Stimulated activated CD4-positive, alpha-beta T cell treated with anti-CD3 and anti-CD28 coated beads, Interleukin-15, amount 100 ng/mL, for 24 hours (primary cell): ENCODE data around the gene PTPRZ1.

Experiments
- DNase-seq: peaks from one replicate; pipeline ENCODE4 v3.0.0-alpha.2; 2020

PTPRZ1 gene

GRCh38 chr7:121960678-121961077, 87.7 kb downstream of the PTPRZ1 start:
- DNase-seq = no peak

GRCh38 chr7:121961089-121961867, 88.3 kb downstream of the PTPRZ1 start:
- no peak for DNase-seq

GRCh38 chr7:121966276-121966934, 93.4 kb downstream of the PTPRZ1 start:
- DNase-seq = no peak

- DNase-seq = no peak
Measured at GRCh38 chr7:121966935-121967332, 94.0 kb downstream of the PTPRZ1 start.

GRCh38 chr7:121985476-121986030, 112.6 kb downstream of the PTPRZ1 start:
- DNase-seq = no peak

GRCh38 chr7:121992068-121992467, 119.1 kb downstream of the PTPRZ1 start:
- no peak for DNase-seq

GRCh38 chr7:121994625-121995410, 121.9 kb downstream of the PTPRZ1 start:
- DNase-seq = peak; percentile 63

GRCh38 chr7:122006687-122007086, 133.7 kb downstream of the PTPRZ1 start:
- no peak for DNase-seq

GRCh38 chr7:122010116-122010515, 137.2 kb downstream of the PTPRZ1 start:
- no peak for DNase-seq

GRCh38 chr7:122013065-122013464, 140.1 kb downstream of the PTPRZ1 start:
- DNase-seq = peak; percentile 5

GRCh38 chr7:122013630-122014029, 140.7 kb downstream of the PTPRZ1 start:
- no peak for DNase-seq

- no peak for DNase-seq
Measured at GRCh38 chr7:122014697-122015096, 141.7 kb downstream of the PTPRZ1 start.

- DNase-seq = no peak
Measured at GRCh38 chr7:122018032-122018431, 145.1 kb downstream of the PTPRZ1 start.

GRCh38 chr7:122027058-122027457, 154.1 kb downstream of the PTPRZ1 start:
- DNase-seq = no peak

- no peak for DNase-seq
Measured at GRCh38 chr7:122033641-122034040, 160.7 kb downstream of the PTPRZ1 start.

- no peak for DNase-seq
Measured at GRCh38 chr7:122035876-122036275, 162.9 kb downstream of the PTPRZ1 start.

GRCh38 chr7:122038134-122038533, 165.2 kb downstream of the PTPRZ1 start:
- DNase-seq = no peak

GRCh38 chr7:122038904-122039303, 165.9 kb downstream of the PTPRZ1 start:
- no peak for DNase-seq

GRCh38 chr7:122040147-122040546, 167.2 kb downstream of the PTPRZ1 start:
- DNase-seq = no peak

GRCh38 chr7:122046402-122046801, 173.4 kb downstream of the PTPRZ1 start:
- no peak for DNase-seq

GRCh38 chr7:122054393-122054792, 181.4 kb downstream of the PTPRZ1 start:
- DNase-seq = no peak

GRCh38 chr7:122055073-122055472, 182.1 kb downstream of the PTPRZ1 start:
- DNase-seq = no peak

GRCh38 chr7:122056977-122057376, 184.0 kb downstream of the PTPRZ1 start:
- no peak for DNase-seq
